Activated CD4-positive, alpha-beta T cell treated with anti-CD3 and anti-CD28 coated beads, Interleukin-2, amount 50 U/mL, for 16 hours (primary cell): ENCODE results near the gene PRAMEF20.
"Not testable (repeated sequence)": the region's sequence is repeated elsewhere in the genome, so short reads cannot be mapped to it uniquely, and the experiment has no call there.

Source experiments
- DNase-seq: peaks from one replicate; pipeline ENCODE4 v3.0.0-alpha.2; 2020

Gene PRAMEF20

DNA sequence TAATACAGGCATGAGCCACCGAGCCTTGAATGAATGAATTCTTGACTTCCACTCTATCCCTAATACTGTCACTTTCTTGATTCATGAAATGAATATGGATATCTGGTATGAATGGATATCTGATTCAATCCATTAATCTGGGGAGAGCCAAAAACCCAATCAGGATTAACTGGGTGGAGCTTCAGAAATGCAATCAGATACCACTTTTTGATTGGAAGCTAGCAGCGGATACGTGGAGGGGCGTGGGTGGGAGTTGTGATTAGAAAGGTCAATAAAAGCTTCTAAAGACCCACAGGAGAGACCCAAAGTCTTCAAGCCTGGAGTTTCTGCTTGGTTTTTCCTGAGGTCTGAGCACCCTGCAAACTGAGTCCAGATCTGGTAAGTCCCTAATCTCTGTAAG is at the start of gene PRAMEF20:
PRAMEF20 (plus strand) TSS at position 301 of the 400 bp plus-strand sequence. CDS start 5,905 bp downstream, outside the sequence.
- DNase-seq, result not testable (repeated sequence)

GRCh38 chr1:13362364-13362763 is 47.9 kb upstream of the PRAMEF20 start:
- not testable (repeated sequence) for DNase-seq

DNA sequence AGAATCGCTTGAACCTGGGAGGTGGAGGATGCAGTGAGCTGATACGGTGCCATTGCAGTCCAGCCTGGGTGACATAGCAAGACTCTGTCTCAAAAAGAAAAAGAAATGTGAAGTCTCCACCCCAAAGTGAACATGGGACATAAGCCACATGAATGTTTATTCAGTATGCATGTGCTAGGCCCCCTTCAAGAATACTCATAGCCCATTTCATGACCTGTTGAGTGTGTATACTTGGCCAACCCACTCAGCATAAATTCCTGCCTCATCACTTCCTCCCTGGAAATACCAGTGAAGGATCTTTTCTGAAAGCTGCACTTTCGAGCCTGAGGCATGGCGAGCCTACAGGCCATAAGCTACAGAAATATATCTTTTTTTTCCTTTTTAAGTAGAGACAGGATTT is 45.3 kb upstream of the PRAMEF20 start:
- DNase-seq, result not testable (repeated sequence)

- not testable (repeated sequence) for DNase-seq
These were observed 43.7 kb upstream of the PRAMEF20 start for GRCh38 chr1:13366536-13366935.

DNA sequence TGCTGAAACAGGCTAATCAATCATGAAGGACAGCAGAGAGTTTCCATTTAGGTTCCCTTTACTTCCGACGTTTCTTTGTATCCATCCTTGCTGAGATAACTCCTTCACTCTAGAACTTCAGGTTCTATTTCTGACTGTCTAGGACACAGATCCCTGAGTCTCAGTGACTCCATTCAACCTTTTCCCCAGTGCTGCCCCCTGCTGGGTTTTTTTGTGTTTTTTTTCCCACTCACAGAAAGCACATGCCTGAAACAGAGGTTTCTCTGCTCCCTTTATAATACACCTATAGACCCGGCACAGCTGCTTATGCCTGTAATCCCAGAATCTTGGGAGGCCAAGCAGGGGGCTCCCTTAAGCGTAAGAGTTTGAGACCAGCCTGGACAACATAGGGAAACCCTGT is 41.7 kb upstream of the PRAMEF20 start:
- DNase-seq, result peak; percentile 30

DNA sequence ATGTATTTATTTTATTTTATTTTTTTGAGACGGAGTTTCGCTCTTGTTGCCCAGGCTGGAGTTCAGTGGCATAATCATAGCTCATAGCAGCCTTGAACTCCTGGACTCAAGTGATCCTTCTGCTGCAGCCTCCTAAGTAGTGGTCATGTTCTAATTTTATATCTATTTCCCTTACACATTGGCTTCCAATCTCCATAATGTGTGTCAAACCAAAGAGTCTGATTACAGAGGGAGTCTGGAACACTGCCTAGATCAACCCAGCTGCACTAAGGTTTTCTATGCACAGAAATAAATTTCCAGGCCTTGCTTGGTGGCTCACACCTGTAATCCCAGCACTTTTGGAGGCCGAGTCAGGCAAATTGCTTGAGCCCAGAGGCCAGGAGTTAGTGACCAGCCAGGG is 31.3 kb upstream of the PRAMEF20 start:
- DNase-seq, result not testable (repeated sequence)

DNA sequence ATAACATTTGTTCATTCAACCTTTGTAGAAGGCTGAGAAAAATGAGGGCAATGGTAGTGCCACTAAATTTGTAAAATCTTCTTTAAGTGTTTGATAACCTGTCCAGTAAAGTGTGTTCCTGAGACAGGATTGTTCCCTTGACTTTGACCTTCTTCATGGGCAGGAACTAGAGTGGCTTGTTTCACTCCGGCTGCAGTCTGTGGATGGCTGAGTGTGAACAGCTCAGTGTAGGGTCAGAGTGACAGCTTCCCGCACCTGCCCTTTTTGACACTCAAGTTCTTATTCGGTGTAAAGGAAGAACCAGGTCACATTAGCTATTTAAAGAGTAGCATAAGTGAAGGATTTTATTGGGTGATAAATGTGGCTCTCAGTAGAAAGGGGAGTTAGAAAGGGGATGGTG is 29.9 kb upstream of the PRAMEF20 start:
- not testable (repeated sequence) for DNase-seq

- DNase-seq, result not testable (repeated sequence)
These were observed 20.9 kb upstream of the PRAMEF20 start, which contains the start of gene PRAMEF17 for GRCh38 chr1:13389332-13389731. Gene PRAMEF17, plus strand, starts transcription at chr1:13389632. Its CDS starts 26 bp downstream, at chr1:13389658.

DNA sequence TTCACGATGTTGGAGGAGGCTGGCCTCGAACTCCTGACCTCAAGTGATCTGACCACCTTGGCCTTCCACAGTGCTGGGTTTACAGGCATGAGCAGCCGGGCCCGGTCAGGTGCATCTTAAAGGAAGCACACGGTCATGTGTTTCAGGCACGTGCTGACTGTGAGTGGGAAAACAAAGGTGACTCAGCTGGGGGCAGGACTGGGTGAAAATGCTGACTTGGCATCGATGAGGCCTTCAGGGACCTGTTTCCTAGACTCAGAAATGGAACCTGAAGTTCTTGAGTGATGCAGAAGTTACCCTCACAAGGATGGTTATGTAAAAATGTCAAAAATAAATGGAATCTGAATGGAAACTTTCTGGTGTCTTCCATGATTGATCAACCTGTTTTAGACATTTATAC is 17.2 kb upstream of the PRAMEF20 start:
- DNase-seq, result not testable (repeated sequence)

DNA sequence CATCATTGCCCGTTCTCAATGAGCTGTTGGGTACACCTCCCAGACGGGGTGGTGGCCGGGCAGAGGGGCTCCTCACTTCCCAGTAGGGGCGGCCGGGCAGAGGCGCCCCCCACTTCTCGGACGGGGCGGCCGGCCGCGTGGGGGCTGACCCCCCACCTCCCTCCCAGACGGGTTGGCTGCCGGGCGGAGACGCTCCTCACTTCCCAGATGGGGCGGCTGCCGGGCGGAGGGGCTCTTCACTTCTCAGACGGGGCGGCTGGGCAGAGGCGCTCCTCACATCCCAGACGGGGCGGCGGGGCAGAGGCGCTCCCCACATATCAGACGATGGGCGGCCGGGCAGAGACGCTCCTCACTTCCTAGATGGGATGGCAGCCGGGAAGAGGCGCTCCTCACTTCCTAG is 15.5 kb upstream of the PRAMEF20 start:
- DNase-seq, result not testable (repeated sequence)

DNA sequence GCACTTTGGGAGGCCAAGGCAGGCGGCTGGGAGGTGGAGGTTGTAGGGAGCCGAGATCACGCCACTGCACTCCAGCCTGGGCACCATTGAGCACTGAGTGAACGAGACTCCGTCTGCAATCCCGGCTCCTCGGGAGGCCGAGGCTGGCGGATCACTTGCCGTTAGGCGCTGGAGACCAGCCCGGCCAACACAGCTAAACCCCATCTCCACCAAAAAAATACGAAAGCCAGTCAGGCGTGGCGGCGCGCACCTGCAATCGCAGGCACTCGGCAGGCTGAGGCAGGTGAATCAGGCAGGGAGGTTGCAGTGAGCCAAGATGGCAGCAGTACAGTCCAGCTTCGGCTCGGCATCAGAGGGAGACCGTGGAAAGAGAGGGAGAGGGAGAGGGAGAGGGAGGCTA is 14.9 kb upstream of the PRAMEF20 start:
- not testable (repeated sequence) for DNase-seq

GRCh38 chr1:13407811-13408210 is 2.4 kb upstream of the PRAMEF20 start:
- DNase-seq, result no peak

DNA sequence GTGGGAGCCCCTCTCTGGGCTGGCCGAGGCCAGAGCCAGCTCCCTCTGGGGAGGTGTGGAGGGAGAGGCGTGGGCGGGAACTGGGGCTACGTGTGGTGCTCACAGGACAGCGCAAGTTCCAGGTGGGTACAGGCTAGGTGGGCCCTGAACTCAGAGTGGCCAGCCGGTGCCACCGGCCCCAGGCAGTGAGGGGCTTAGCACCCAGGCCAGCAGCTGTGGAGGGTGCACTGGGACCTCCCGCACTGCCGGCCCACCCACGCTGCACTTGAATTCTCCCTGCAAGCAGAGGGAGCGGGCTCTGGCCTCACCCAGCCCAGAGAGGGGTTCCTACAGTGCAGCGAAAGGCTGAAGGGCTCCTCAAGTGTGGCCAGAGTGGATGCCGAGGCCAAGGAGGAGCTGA is 20.2 kb downstream of the PRAMEF20 start:
- no peak for DNase-seq

GRCh38 chr1:13432251-13432650 is 22.0 kb downstream of the PRAMEF20 start:
- no peak for DNase-seq

DNA sequence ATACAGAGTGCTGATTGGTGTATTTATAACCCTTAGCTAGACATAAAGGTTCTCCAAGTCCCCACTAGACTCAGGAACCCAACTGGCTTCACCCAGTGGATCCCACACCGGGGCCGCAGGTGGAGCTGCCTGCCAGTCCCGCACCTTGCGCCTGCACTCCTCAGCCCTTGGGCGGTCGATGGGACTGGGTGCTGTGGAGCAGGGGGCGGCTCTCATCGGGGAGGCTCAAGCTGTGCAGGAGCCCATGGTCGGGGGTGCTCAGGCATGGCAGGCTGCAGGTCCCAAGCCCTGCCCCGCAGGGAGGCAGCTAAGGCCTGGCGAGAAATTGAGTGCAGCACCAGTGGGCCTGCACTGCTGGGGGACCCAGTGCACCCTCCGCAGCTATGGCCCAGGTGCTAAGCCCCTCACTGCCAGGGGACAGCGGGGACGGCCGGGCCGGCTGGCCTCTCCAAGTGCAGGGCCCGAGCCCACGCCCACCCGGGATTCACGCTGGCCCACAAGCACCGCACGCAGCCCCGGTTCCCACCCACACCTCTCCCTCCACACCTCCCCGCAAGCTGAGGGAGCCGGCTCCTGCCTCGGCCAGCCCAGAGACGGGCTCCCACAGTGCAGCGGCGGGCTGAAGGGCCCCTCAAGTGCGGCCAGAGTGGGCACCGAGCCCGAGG is 23.6 kb downstream of the PRAMEF20 start:
- not testable (repeated sequence) for DNase-seq

DNA sequence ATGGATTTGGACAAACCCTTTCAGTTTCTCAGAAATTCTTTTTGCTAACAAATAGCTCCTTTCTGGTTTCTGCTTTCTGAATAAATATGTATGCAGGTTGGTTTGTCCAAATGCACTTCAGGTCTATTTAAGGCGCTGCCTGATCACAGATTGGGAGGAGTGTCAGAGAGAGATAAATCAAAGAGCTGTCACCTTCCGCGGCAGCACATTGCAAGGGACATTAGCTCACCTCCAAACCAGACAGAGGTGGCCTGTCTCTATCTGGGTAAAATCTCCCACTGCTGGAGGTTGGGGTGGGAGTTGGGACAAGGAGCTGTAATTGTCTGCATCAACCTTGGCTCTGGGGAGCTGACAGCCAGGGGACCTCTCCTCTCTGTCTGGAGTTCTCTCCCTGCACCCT is 25.2 kb downstream of the PRAMEF20 start:
- DNase-seq, result no peak

DNA sequence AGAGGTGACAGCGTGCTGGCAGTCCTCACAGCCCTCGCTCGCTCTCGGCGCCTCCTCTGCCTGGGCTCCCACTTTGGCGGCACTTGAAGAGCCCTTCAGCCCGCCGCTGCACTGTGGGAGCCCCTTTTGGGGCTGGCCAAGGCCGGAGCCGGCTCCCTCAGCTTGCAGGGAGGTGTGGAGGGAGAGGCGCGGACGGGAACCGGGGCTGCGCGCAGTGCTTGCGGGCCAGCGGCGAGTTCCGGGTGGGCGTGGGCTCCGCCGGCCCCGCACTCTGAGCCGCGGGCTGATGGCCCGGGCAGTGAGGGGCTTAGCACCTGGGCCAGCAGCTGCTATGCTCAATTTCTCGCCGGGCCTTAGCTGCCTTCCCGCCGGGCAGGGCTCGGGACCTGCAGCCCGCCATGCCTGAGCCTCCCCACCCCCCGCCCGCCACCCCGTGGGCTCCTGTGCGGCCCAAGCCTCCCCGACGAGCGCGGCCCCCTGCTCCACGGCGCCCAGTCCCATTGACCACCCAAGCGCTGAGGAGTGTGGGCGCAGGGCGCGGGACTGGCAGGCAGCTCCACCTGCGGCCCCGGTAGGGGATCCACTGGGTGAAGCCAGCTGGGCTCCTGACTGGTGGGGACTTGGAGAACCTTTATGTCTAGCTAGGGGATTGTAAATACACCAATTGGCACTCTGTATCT is 29.0 kb downstream of the PRAMEF20 start:
- not testable (repeated sequence) for DNase-seq

- DNase-seq, result no peak
These were observed 33.2 kb downstream of the PRAMEF20 start for GRCh38 chr1:13443335-13443979.

GRCh38 chr1:13450204-13450603 is 40.0 kb downstream of the PRAMEF20 start:
- no peak for DNase-seq

- no peak for DNase-seq
These were observed 41.2 kb downstream of the PRAMEF20 start for GRCh38 chr1:13451399-13451965.

- no peak for DNase-seq
These were observed 46.8 kb downstream of the PRAMEF20 start for GRCh38 chr1:13456904-13457532.

GRCh38 chr1:13461977-13462376 is 51.7 kb downstream of the PRAMEF20 start:
- no peak for DNase-seq

GRCh38 chr1:13462682-13463081 is 52.4 kb downstream of the PRAMEF20 start:
- DNase-seq, result no peak
